GM12872 (cell line): ENCODE measurements around the gene PRPSAP2.
A peak's percentile ranks its signal among the peaks of the same experiment; 100 is the strongest.

Experiments
- CTCF ChIP-seq: IDR thresholded peaks from 3 replicates; pipeline ENCODE4 v1.5.1; 2011; ENCODE audit warnings: low read depth, mild to moderate bottlenecking, low read length, moderate library complexity; ENCODE audit not compliant: insufficient read depth

The PRPSAP2 gene

GRCh38 chr17:18857864-18858566, at the start of gene PRPSAP2:
Gene PRPSAP2, plus strand, starts transcription at chr17:18858131. Its CDS starts 7,703 bp downstream, at chr17:18865834.
- TF ChIP-seq CTCF = no peak

GRCh38 chr17:18816489-18817371, 41.2 kb upstream of the PRPSAP2 start:
- TF ChIP-seq CTCF = peak; percentile 53; the same call in 2 of the 3 replicates

- TF ChIP-seq CTCF = no peak
Observed at GRCh38 chr17:18848501-18848900, 9.4 kb upstream of the PRPSAP2 start.

GRCh38 chr17:18850679-18851078, 7.3 kb upstream of the PRPSAP2 start:
- TF ChIP-seq CTCF = no peak

- no peak for TF ChIP-seq CTCF
Observed at GRCh38 chr17:18851201-18851600, 6.7 kb upstream of the PRPSAP2 start.

GRCh38 chr17:18854956-18855355, 3.0 kb upstream of the PRPSAP2 start:
- TF ChIP-seq CTCF = no peak

GRCh38 chr17:18855831-18856569, 1.9 kb upstream of the PRPSAP2 start:
- TF ChIP-seq CTCF = no peak
